H1 (cell line): ENCODE measurements around the gene VIPR2. TPM values are rescaled to one million over a fixed set of nuclear protein-coding genes. Genes with fewer than 3 reads are reported as not detected.

ENCODE experiments used
- CTCF ChIA-PET: fragments of 300-600 bp; sonication (Branson Sonifier 250); formaldehyde crosslinking; loops from one replicate; lab custom pipeline; 2021; ENCODE audit not compliant: partially characterized antibody; lab: Charles Lee
- POLR2A ChIA-PET: fragments of 300-600 bp; sonication (Branson Sonifier 250); formaldehyde crosslinking; loops from one replicate; lab custom pipeline; 2021; ENCODE audit warnings: inconsistent platforms; ENCODE audit not compliant: partially characterized antibody; lab: Charles Lee
- DNase-seq, 2 experiments: peaks; one replicate each; pipeline versions ENCODE4 v3.0.0 to v3.0.0-alpha.2; 2010 to 2022; ENCODE audit warnings: low spot score in 2 of 2, low read depth in 1 of 2, mixed read lengths in 1 of 2
- FAIRE-seq: peaks from 2 replicates; lab custom pipeline; 2011; peaks lifted over from hg19 to GRCh38; lab: Jason Lieb, UNC
- H2AFZ ChIP-seq: 2 replicates; pipeline ENCODE4 v1.8.1; 2012; ENCODE audit warnings: low read length, inconsistent platforms
- H2AK5ac ChIP-seq: 2 replicates; pipeline ENCODE4 v1.6.1; 2013; ENCODE audit warnings: low read depth, low read length
- H2BK120ac ChIP-seq: replicated peaks from 2 replicates; pipeline ENCODE3; 2013; ENCODE audit warnings: low read depth, low read length, inconsistent platforms
- H2BK12ac ChIP-seq: 2 replicates; pipeline ENCODE4 v1.6.1; 2013; ENCODE audit warnings: low read depth, low read length
- H2BK15ac ChIP-seq: 2 replicates; pipeline ENCODE4 v1.6.1; 2013; ENCODE audit warnings: low read length
- H2BK20ac ChIP-seq: 2 replicates; pipeline ENCODE4 v1.6.1; 2013; ENCODE audit warnings: low read length
- H2BK5ac ChIP-seq: 2 replicates; pipeline ENCODE4 v1.6.1; 2013; ENCODE audit warnings: low read depth, low read length
- H3K14ac ChIP-seq: 2 replicates; pipeline ENCODE4 v1.6.1; 2013; ENCODE audit warnings: inconsistent platforms; ENCODE audit not compliant: insufficient read length
- H3K18ac ChIP-seq: 2 replicates; pipeline ENCODE4 v1.6.1; 2013; ENCODE audit warnings: low read length; ENCODE audit errors: extremely low read depth
- H3K23ac ChIP-seq: 2 replicates; pipeline ENCODE4 v1.6.1; 2013; ENCODE audit warnings: inconsistent platforms; ENCODE audit not compliant: insufficient read length
- H3K23me2 ChIP-seq: 2 replicates; pipeline ENCODE4 v1.6.1; 2013; ENCODE audit warnings: low read depth, low read length
- H3K27ac ChIP-seq: 2 replicates; pipeline ENCODE4 v1.6.1; 2011; ENCODE audit warnings: low read depth, low read length, inconsistent platforms
- H3K27me3 ChIP-seq, 4 experiments: replicated peaks in 1 of 4; 1 replicate in 1 of 4; 2 replicates in 3 of 4; pipeline versions ENCODE4 v1.6.1 to v1.8.1; 2011 to 2013; ENCODE audit warnings: low read length in 3 of 4, mild to moderate bottlenecking in 3 of 4, inconsistent platforms in 2 of 4, mixed read lengths in 2 of 4, moderate library complexity in 1 of 4; ENCODE audit not compliant: control insufficient read depth in 3 of 4, insufficient read depth in 3 of 4; ENCODE audit errors: extremely low read depth in 1 of 4
- H3K36me3 ChIP-seq, 4 experiments: 2 replicates each; pipeline versions ENCODE4 v1.6.1 to v1.8.1; 2011 to 2013; ENCODE audit warnings: mild to moderate bottlenecking in 4 of 4, low read length in 3 of 4, moderate library complexity in 2 of 4, control low read depth in 1 of 4, inconsistent platforms in 1 of 4; ENCODE audit not compliant: insufficient read depth in 4 of 4, control insufficient read depth in 2 of 4
- H3K4ac ChIP-seq: replicated peaks from 2 replicates; pipeline ENCODE3; 2013; ENCODE audit warnings: low read length, low read depth, mixed read lengths, inconsistent platforms; ENCODE audit not compliant: insufficient read length
- H3K4me1 ChIP-seq, 4 experiments: replicated peaks in 1 of 4; 1 replicate in 1 of 4; 2 replicates in 3 of 4; pipeline versions ENCODE4 v1.6.1 to v1.8.1; 2011 to 2013; ENCODE audit warnings: low read length in 3 of 4, inconsistent platforms in 2 of 4, mixed read lengths in 1 of 4; ENCODE audit not compliant: insufficient read depth in 4 of 4, control insufficient read depth in 3 of 4
- H3K4me2 ChIP-seq, 2 experiments: 2 replicates each; pipeline versions ENCODE4 v1.6.1 to v1.8.1; 2011 to 2013; ENCODE audit warnings: low read depth in 2 of 2, low read length in 2 of 2, control low read depth in 1 of 2, inconsistent platforms in 1 of 2, mild to moderate bottlenecking in 1 of 2; ENCODE audit not compliant: insufficient read depth in 1 of 2
- H3K4me3 ChIP-seq, 4 experiments: fragments of 200-600, 300-600 bp in 1 of 4; sonication (generic), shearing (Covaris generic), sonication (Bioruptor Twin) in 1 of 4; 2 replicates each; pipeline versions ENCODE4 v1.5.1 to v1.8.1; 2011 to 2016; ENCODE audit warnings: low read length in 4 of 4, low read depth in 3 of 4, control low read depth in 2 of 4, inconsistent platforms in 2 of 4, mild to moderate bottlenecking in 2 of 4, mixed read lengths in 1 of 4, moderate library complexity in 1 of 4; ENCODE audit not compliant: insufficient read depth in 2 of 4; ENCODE audit errors: extremely low read depth in 1 of 4
- H3K56ac ChIP-seq: replicated peaks from 2 replicates; pipeline ENCODE3; 2013; ENCODE audit warnings: low read depth, mild to moderate bottlenecking, mixed read lengths, low read length, inconsistent platforms; ENCODE audit not compliant: insufficient read length
- H3K79me1 ChIP-seq: 2 replicates; pipeline ENCODE4 v1.6.1; 2013; ENCODE audit warnings: low read depth, low read length, control low read depth
- H3K79me2 ChIP-seq, 2 experiments: 2 replicates each; pipeline versions ENCODE4 v1.6.1 to v1.8.1; 2012 to 2013; ENCODE audit warnings: low read length in 2 of 2, mild to moderate bottlenecking in 2 of 2, inconsistent platforms in 1 of 2; ENCODE audit not compliant: insufficient read depth in 2 of 2, control insufficient read depth in 1 of 2
- H3K9ac ChIP-seq, 4 experiments: replicated peaks in 1 of 4; 1 replicate in 1 of 4; 2 replicates in 3 of 4; pipeline versions ENCODE4 v1.6.1 to v1.8.1; 2011 to 2013; ENCODE audit warnings: low read depth in 3 of 4, low read length in 3 of 4, control low read depth in 2 of 4, mild to moderate bottlenecking in 2 of 4, moderate library complexity in 2 of 4, inconsistent platforms in 1 of 4; ENCODE audit errors: extremely low read depth in 1 of 4
- H3K9me3 ChIP-seq, 2 experiments: 2 replicates each; pipeline versions ENCODE4 v1.6.1 to v1.8.1; 2012 to 2013; ENCODE audit warnings: mild to moderate bottlenecking in 2 of 2, moderate library complexity in 2 of 2, control low read depth in 1 of 2, inconsistent platforms in 1 of 2, low read depth in 1 of 2, low read length in 1 of 2, mixed read lengths in 1 of 2; ENCODE audit not compliant: insufficient read depth in 2 of 2
- H4K20me1 ChIP-seq, 2 experiments: replicated peaks in 1 of 2; 2 replicates each; pipeline versions ENCODE3 to v1.8.1; 2011 to 2013; ENCODE audit warnings: inconsistent platforms in 2 of 2, low read length in 2 of 2, mild to moderate bottlenecking in 1 of 2; ENCODE audit not compliant: insufficient read depth in 2 of 2, control insufficient read depth in 1 of 2
- H4K5ac ChIP-seq: 2 replicates; pipeline ENCODE4 v1.6.1; 2013; ENCODE audit warnings: low read length, low read depth, mixed read lengths, inconsistent platforms; ENCODE audit not compliant: insufficient read length
- H4K8ac ChIP-seq: 2 replicates; pipeline ENCODE4 v1.8.0; 2013; ENCODE audit warnings: mild to moderate bottlenecking, moderate library complexity, low read length, inconsistent platforms; ENCODE audit not compliant: insufficient read depth; ENCODE audit errors: extremely low read depth
- H4K91ac ChIP-seq: replicated peaks from 2 replicates; pipeline ENCODE3; 2013; ENCODE audit warnings: low read length, mixed read lengths, inconsistent platforms; ENCODE audit not compliant: insufficient read length
- BACH1 ChIP-seq: IDR thresholded peaks from 2 replicates; pipeline ENCODE4 v1.6.1; 2012; ENCODE audit warnings: low read length, improper control_type of control experiment
- BCL11A ChIP-seq, 2 experiments: IDR thresholded peaks; one replicate each; pipeline ENCODE4 v1.6.1; 2011; ENCODE audit warnings: low read depth in 2 of 2, low read length in 2 of 2, mild to moderate bottlenecking in 2 of 2
- EP300 ChIP-seq, 2 experiments: IDR thresholded peaks; 1 replicate in 1 of 2; 2 replicates in 1 of 2; pipeline ENCODE4 v1.6.1; 2011 to 2012; ENCODE audit warnings: low read depth in 2 of 2, low read length in 2 of 2, mild to moderate bottlenecking in 2 of 2, borderline replicate concordance in 1 of 2, inconsistent platforms in 1 of 2, moderate library complexity in 1 of 2
- GABPA ChIP-seq: IDR thresholded peaks from 2 replicates; pipeline ENCODE4 v1.6.1; 2011; ENCODE audit warnings: mild to moderate bottlenecking, low read length, moderate library complexity, borderline replicate concordance; ENCODE audit not compliant: insufficient read depth
- JUND ChIP-seq: IDR thresholded peaks from 2 replicates; pipeline ENCODE4 v1.6.1; 2011; ENCODE audit warnings: mild to moderate bottlenecking, improper control_type of control experiment, low read length
- MAX ChIP-seq: IDR thresholded peaks from 2 replicates; pipeline ENCODE4 v1.6.1; 2012; ENCODE audit warnings: inconsistent platforms
- POLR2A ChIP-seq, 2 experiments: IDR thresholded peaks; 1 replicate in 1 of 2; 2 replicates in 1 of 2; pipeline ENCODE4 v1.6.1; 2011; ENCODE audit warnings: low read depth in 2 of 2, low read length in 2 of 2, mild to moderate bottlenecking in 2 of 2; ENCODE audit errors: control extremely low read depth in 1 of 2
- POLR2AphosphoS5 ChIP-seq: IDR thresholded peaks from 2 replicates; pipeline ENCODE4 v1.6.1; 2011; ENCODE audit warnings: low read depth, low read length
- RNF2 ChIP-seq: fragments of 200-900, 300-1000 bp; sonication (generic); IDR thresholded peaks from 2 replicates; pipeline ENCODE4 v1.7.1; 2016; ENCODE audit warnings: borderline replicate concordance, low read depth, mild to moderate bottlenecking, antibody characterized with exemption, low read length; ENCODE audit not compliant: poor library complexity, severe bottlenecking; ENCODE audit errors: missing control alignments
- SP1 ChIP-seq: IDR thresholded peaks from 2 replicates; pipeline ENCODE4 v1.6.1; 2011; ENCODE audit warnings: low read depth, low read length
- SP2 ChIP-seq: IDR thresholded peaks from 2 replicates; pipeline ENCODE4 v1.6.1; 2012; ENCODE audit warnings: mild to moderate bottlenecking, low read length, inconsistent platforms
- TBP ChIP-seq: IDR thresholded peaks from 2 replicates; pipeline ENCODE4 v1.6.1; 2011; ENCODE audit warnings: low read depth, low read length, improper control_type of control experiment
- TCF12 ChIP-seq: IDR thresholded peaks from 2 replicates; pipeline ENCODE4 v1.6.1; 2011; ENCODE audit warnings: low read depth, mild to moderate bottlenecking, low read length
- TEAD4 ChIP-seq: IDR thresholded peaks from 2 replicates; pipeline ENCODE4 v1.6.1; 2012; ENCODE audit warnings: low read depth, low read length, inconsistent platforms, mixed read lengths
- USF2 ChIP-seq: IDR thresholded peaks from 2 replicates; pipeline ENCODE4 v1.6.1; 2011; ENCODE audit warnings: low read length, improper control_type of control experiment
- WGBS, 2 experiments: shearing (Covaris generic) in 1 of 2; methylation state at CpG; one replicate each; pipeline versions ENCODE4 v1.1.6 to v1.1.7; 2013 to 2015; ENCODE audit warnings: low lambda C conversion rate in 2 of 2, mixed read lengths in 2 of 2, inconsistent platforms in 1 of 2, low coverage in 1 of 2, missing lambda C conversion rate in 1 of 2; ENCODE audit not compliant: insufficient replicate concordance in 2 of 2, insufficient coverage in 1 of 2, insufficient read length in 1 of 2; ENCODE audit errors: extremely low coverage in 1 of 2, missing lambda C conversion rate in 1 of 2; 5-methylcytosine and 5-hydroxymethylcytosine counted together
- polyA plus RNA-seq, 7 experiments: library from polyadenylated mRNA; depleted of rRNA in 3 of 7; stranded (reverse) in 5 of 7; unstranded in 2 of 7; fragments of >200 nt in 5 of 7; fragments of 200-250 nt in 2 of 7; gene quantifications; 1 replicate in 5 of 7; 2 replicates in 1 of 7; 4 replicates in 1 of 7; pipeline versions ENCODE4 v1.2.1 to v1.2.3, GENCODE V29; 2011 to 2013; ENCODE audit warnings: missing spikeins in 2 of 7, mixed read lengths in 2 of 7
- total RNA-seq: library from RNA; stranded (reverse); fragmentation: NEBNext Ultra II Directional; extraction: Animal tissue kit (Norgen Biotek cat#: 25700); gene quantifications from 2 replicates; pipeline ENCODE4 v1.2.1, GENCODE V29; 2021

Gene VIPR2
- total and polyA plus RNA-seq, 2 of the 8 experiments (the other 6 are each of a cell fraction or from before 2014, with no cell fraction given): 2.4 to 6.3 TPM

GRCh38 chr7:159175792-159176191, 31.1 kb upstream of the VIPR2 start:
- no peak overlapping the region for H3K27ac ChIP-seq
- H2AFZ ChIP-seq: no peak overlapping the region
- no peak overlapping the region for H4K8ac ChIP-seq
- H3K56ac ChIP-seq: no peak overlapping the region
- no peak overlapping the region for H4K91ac ChIP-seq
- H3K4me1 ChIP-seq: no peaks in the 10 kb centered on the region
- H2BK12ac ChIP-seq: no peak overlapping the region
- no peaks in the 10 kb centered on the region for H3K23me2 ChIP-seq
- H4K5ac ChIP-seq: no peak overlapping the region
- H3K9me3 ChIP-seq: peaks cover 33 to 51% of the 10 kb centered on the region in 2 experiments
- ChIA-PET POLR2A (no interaction called here), CTCF (no interaction called here)
- H3K18ac ChIP-seq: no peak overlapping the region
- no peaks in the 10 kb centered on the region for H3K79me2 ChIP-seq
- H3K9ac ChIP-seq: no peak overlapping the region
- no peaks in the 10 kb centered on the region for H4K20me1 ChIP-seq
- H3K4me3 ChIP-seq: no peak overlapping the region
- H3K4me2 ChIP-seq: no peak overlapping the region
- no peak overlapping the region for H3K4ac ChIP-seq
- H2AK5ac ChIP-seq: no peak overlapping the region
- 73% methylated on average over 8 of the region's 8 CpGs; no CpG with 5 or more reads in 1 of the 2 experiments for WGBS, 2 experiments
- H2BK5ac ChIP-seq: no peak overlapping the region
- H2BK15ac ChIP-seq: no peak overlapping the region
- no peak for DNase-seq
- no peaks in the 10 kb centered on the region for H3K27me3 ChIP-seq
- no peaks in the 10 kb centered on the region for H3K79me1 ChIP-seq
- H3K23ac ChIP-seq: no peak overlapping the region
- no peak overlapping the region for H2BK120ac ChIP-seq
- no peak overlapping the region for H3K14ac ChIP-seq
- H3K36me3 ChIP-seq: no peaks in the 10 kb centered on the region
- no peak for FAIRE-seq
- no peak overlapping the region for H2BK20ac ChIP-seq
- no peak for TF ChIP-seq TCF12
- no peak for TF ChIP-seq USF2
- TF ChIP-seq EP300 (IDR thresholded peaks at IDR 0.05; ENCODE audit: borderline replicate concordance in 1 of 2, low read depth in 2 of 2, low read length in 2 of 2): no peak
- TF ChIP-seq SP2: no peak
- TF ChIP-seq JUND: no peak
- TF ChIP-seq SP1: no peak
- no peak for TF ChIP-seq TBP
- TF ChIP-seq BCL11A (IDR thresholded peaks at IDR 0.05; ENCODE audit: low read depth in 2 of 2, low read length in 2 of 2): no peak
- no peak for TF ChIP-seq RNF2
- TF ChIP-seq POLR2AphosphoS5: no peak
- TF ChIP-seq POLR2A (IDR thresholded peaks at IDR 0.05; ENCODE audit: control extremely low read depth in 1 of 2, low read depth in 2 of 2, low read length in 2 of 2): no peak
- no peak for TF ChIP-seq MAX
- no peak for TF ChIP-seq BACH1
- no peak for TF ChIP-seq GABPA
- TF ChIP-seq TEAD4: no peak
